Spinal cord (tissue), 10 donors: ENCODE data around the gene HEBP2. TPM values are rescaled to one million over a fixed set of nuclear protein-coding genes. Genes with fewer than 3 reads are reported as not detected.

Source experiments
- DNase-seq, 6 donors: peaks; one replicate each; pipeline versions ENCODE4 v3.0.0 to v3.0.0-alpha.2; 2013 to 2015; ENCODE audit warnings: low spot score in 6 of 6, low read depth in 4 of 6
- H3K27ac ChIP-seq: one replicate; pipeline ENCODE4 v1.5.1; 2013; ENCODE audit warnings: low read depth, low read length, control low read depth
- H3K27me3 ChIP-seq: one replicate; pipeline ENCODE4 v1.6.1; 2013; ENCODE audit warnings: low read length; ENCODE audit not compliant: control insufficient read depth, insufficient read depth
- H3K36me3 ChIP-seq: one replicate; pipeline ENCODE4 v1.6.1; 2013; ENCODE audit warnings: low read length; ENCODE audit not compliant: control insufficient read depth, insufficient read depth
- H3K4me1 ChIP-seq: one replicate; pipeline ENCODE4 v1.6.1; 2013; ENCODE audit warnings: low read length; ENCODE audit not compliant: control insufficient read depth, insufficient read depth
- H3K4me3 ChIP-seq: one replicate; pipeline ENCODE4 v1.5.1; 2013; ENCODE audit warnings: low read depth, low read length, control low read depth
- H3K9me3 ChIP-seq: one replicate; pipeline ENCODE4 v1.6.1; 2013; ENCODE audit warnings: low read length; ENCODE audit not compliant: control insufficient read depth, insufficient read depth
- WGBS: methylation state at CpG from one replicate; pipeline ENCODE4 v1.1.5; 2013; ENCODE audit warnings: missing lambda C conversion rate; ENCODE audit not compliant: insufficient coverage; 5-methylcytosine and 5-hydroxymethylcytosine counted together
- polyA plus RNA-seq, 2 donors: library from polyadenylated mRNA; unstranded; fragments of 120-200 nt; gene quantifications; one replicate each; pipeline ENCODE4 v1.2.1, GENCODE V29; 2013; ENCODE audit not compliant: insufficient read length in 2 of 2
- total RNA-seq, 2 donors: library from RNA; depleted of rRNA in 1 of 2; stranded (reverse); fragments of 120-200 nt in 1 of 2; fragments of >200 nt in 1 of 2; gene quantifications; one replicate each; pipeline versions ENCODE4 v1.2.3 to v1.2.4, GENCODE V29; 2013 to 2014
- donor health status: healthy.

Gene HEBP2
- total and polyA plus RNA-seq, 4 donors, result 5.3 to 37.4 (median 32.6) TPM

DNA sequence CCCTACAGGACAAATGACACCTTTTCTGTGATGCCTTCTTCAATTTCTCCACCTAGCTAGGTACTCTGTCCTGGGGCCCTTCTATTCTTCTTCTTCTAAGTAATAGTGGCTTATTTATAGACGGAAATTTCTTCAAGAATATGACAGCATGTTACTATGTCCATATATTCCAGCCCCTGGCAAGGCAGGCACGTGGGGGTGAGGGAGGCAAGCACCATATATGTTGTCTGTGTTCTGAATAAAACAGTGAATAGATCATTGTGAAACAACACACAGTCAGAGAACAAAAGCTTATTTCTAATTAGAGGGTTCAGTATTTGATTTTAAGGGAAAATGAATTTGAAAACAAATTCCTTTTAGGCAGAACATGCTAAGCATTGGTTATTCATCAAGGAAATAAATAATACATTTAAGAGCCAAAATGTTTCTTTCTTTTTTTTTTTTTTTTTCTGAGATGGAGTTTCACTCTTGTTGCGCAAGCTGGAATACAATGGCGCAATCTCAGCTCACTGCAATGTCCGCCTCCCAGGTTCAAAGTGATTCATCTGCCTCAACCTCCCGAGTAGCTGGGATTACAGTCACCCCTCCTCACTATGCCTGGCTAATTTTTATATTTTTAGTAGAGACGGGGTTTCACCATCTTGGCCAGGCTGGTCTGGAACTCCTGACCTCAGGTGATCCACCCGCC is 6.2 kb downstream of the HEBP2 start:
- Histone ChIP-seq H3K27me3 (no peaks in the 10 kb centered on the region), H3K27ac (no peak overlapping the region), H3K4me1 (no peaks in the 10 kb centered on the region), H3K9me3 (no peaks in the 10 kb centered on the region), H3K36me3 (peaks cover 20% of the 10 kb centered on the region), H3K4me3 (no peak overlapping the region)
- no peak for DNase-seq
- 100% methylated on average over 1 of the region's 8 CpGs for WGBS

DNA sequence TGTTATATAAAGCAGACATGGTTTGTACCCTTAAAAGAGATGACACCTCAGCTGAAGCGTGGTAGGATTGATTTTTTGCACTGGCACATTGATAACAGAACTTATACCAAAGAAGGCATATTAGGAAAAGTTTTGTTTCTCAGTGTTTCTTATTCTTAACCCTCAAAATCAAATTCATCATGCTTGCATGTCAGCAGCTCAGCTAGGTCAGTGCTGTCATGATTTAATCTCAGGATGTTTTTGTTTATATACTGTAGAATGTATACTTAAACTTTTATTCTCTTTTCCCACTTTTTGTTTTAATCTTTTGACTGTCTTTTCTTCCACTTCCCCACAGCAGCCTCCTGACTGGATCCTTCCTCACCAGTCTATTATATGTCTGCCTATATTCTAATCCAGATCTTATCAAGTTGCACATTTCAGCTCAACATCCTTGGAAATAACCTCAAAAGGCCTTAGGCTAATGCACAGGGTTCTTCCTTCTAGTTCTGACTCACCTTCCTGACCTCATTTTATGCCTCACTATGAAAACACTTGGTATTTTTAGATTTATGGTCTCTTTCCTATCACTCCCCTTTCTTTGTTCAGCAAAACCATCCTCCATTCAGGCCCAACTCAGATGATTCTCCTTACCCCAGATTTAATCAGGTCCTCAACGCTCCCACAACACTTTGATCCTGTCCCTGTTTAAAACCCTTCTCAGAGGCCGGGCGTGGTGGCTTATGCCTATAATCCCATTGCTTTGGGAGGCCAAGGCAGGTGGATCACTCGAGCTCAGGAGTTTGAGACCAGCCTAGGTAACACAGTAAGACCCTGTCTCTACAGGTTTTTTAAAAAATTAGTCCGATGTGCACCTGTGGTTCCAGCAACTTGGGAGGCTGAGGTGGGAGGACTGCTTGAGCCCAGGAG is 7.2 kb downstream of the HEBP2 start:
- no peaks in the 10 kb centered on the region for H3K4me1 ChIP-seq
- 89% methylated on average over 5 of the region's 6 CpGs for WGBS
- H3K27me3 ChIP-seq, result no peaks in the 10 kb centered on the region
- no peak for DNase-seq
- no peak overlapping the region for H3K4me3 ChIP-seq
- H3K36me3 ChIP-seq, result peaks cover 22% of the 10 kb centered on the region
- H3K9me3 ChIP-seq, result no peaks in the 10 kb centered on the region
- no peak overlapping the region for H3K27ac ChIP-seq

DNA sequence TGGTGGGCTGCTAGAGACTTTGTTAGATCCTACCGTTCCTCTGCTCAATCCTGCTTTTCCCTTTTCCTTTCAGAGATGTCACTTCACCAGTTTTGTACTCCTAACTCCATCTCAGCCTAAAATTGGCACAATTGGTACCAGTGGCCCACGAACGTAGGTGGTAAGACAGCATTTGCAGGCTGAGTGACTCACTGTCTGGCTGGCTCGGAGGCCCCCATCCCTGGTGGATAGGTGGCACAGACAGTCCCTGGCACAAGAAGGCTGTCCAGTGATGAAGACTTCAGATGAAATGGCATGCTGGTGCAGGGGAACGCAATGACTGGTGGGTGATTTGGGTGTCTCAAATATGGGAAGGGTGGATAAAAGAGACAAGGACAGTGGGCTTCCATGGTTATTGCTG is 11.1 kb downstream of the HEBP2 start:
- no peaks in the 10 kb centered on the region for H3K9me3 ChIP-seq
- no peaks in the 10 kb centered on the region for H3K4me1 ChIP-seq
- no peak for DNase-seq
- peaks cover 15% of the 10 kb centered on the region for H3K36me3 ChIP-seq
- H3K4me3 ChIP-seq, result no peak overlapping the region
- 85% methylated on average over 5 of the region's 5 CpGs for WGBS
- H3K27ac ChIP-seq, result no peak overlapping the region
- H3K27me3 ChIP-seq, result no peaks in the 10 kb centered on the region

DNA sequence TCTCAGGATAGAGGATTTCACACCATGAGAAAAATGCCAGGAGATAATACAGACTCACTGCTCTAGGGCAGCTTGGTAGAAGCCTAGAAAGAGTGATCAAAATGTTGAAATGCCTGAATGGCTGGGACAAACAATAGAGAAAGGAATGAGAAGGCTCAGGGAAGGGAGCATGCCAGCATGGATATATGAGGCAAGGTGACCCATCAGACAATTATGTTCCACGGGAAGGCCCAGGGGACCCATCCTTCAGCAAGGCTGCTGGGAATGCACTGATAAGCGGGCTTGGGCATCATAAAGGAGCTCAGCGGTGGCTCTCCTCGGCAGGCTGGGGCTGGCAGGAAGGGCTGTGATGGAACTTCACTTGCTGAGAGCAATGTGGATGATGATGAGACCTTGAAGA is 12.2 kb downstream of the HEBP2 start:
- Histone ChIP-seq H3K27ac (no peak overlapping the region), H3K36me3 (peaks cover 15% of the 10 kb centered on the region), H3K9me3 (no peaks in the 10 kb centered on the region), H3K4me1 (no peaks in the 10 kb centered on the region), H3K4me3 (no peak overlapping the region), H3K27me3 (no peaks in the 10 kb centered on the region)
- peak in 1 of 6 donors; percentile 32 for DNase-seq
- WGBS, result 85% methylated on average over 4 of the region's 4 CpGs

DNA sequence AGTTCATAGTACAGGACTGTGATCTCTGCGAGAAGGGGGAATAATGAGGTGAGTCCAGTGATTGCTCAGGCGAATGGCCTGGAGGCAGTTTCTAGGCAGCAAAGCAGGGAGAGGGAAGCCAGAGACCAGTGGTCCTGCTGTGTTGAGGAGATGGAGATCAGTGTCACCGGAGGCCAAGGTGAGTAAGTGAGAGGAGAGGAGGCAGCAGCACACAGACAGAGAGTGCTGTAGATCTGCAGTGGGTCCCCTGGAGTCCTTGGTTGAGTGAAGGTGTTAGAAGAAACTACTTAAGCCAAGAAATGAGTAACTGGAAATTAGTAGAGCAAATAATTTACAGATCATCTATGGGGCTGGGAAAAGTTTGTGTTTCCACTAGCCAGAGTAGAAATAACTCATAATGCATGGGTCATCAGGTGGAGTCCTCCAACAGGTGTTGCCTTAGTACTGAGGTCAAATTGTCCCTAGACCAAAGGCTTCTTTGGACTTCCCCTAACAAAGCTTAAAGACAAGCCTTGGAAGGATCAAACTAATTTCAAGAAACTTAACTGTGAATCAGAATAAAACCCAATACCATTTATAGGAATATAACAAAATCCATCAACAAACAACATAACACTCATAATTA is 13.6 kb downstream of the HEBP2 start:
- H3K27me3 ChIP-seq, result no peaks in the 10 kb centered on the region
- 97% methylated on average over 3 of the region's 3 CpGs for WGBS
- H3K27ac ChIP-seq, result no peak overlapping the region
- DNase-seq, result no peak
- H3K4me3 ChIP-seq, result no peak overlapping the region
- no peaks in the 10 kb centered on the region for H3K4me1 ChIP-seq
- no peaks in the 10 kb centered on the region for H3K9me3 ChIP-seq
- peaks cover 9% of the 10 kb centered on the region for H3K36me3 ChIP-seq

DNA sequence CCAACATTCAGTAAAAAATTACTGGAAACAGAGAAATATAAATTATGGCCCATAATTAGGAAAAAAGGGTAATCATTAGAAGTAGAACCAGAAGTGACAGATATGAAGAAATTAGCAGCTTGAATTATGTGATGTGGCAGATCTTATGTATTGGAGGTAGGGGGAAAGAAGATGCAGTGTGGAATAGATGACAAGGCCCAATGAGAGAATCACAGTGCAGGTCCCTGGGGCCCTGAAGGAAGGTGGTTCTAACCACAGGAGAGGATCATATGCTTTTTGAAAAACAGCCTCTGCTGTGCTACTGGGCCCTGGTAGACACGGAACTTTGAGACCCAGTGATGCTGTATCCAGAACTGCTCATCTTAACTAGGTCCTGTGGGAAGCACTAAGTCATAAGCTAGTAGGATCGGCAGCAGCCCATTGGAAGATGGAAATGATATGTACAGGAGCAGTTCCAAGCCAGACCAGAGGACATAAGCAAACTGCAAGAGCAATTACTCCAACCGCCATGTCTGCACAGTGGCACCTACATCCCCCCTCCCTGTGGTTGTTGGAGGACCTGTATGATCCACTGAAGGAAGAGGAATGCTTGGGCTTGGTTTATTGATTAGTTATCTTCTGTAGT is 14.2 kb downstream of the HEBP2 start:
- Histone ChIP-seq H3K4me1 (no peaks in the 10 kb centered on the region), H3K9me3 (no peaks in the 10 kb centered on the region), H3K27ac (no peak overlapping the region), H3K4me3 (no peak overlapping the region), H3K36me3 (peaks cover 8% of the 10 kb centered on the region), H3K27me3 (no peaks in the 10 kb centered on the region)
- DNase-seq, result no peak
- WGBS, result 100% methylated on average over 1 of the region's 3 CpGs

DNA sequence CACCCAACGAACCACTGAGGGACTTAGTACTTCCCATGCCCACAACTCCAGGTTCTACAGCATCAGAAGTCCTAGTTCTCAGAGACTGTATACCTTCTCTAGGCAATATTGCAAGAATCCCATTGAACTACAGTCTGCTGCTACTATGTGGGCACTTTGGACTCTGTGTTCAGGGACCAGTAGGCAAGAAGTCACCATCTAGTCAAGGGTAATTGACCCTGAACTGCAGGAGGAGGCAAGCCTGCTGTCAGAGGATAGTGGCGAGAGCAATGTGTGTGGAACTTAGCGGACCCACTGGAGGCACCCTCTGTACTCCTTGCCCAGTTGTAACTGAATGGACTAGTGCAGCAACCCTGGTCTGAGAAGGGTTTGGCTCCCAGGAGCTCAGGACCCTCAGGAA is 15.7 kb downstream of the HEBP2 start:
- WGBS, result 98% methylated on average over 3 of the region's 3 CpGs
- Histone ChIP-seq H3K27me3 (no peaks in the 10 kb centered on the region), H3K4me1 (no peaks in the 10 kb centered on the region), H3K9me3 (no peaks in the 10 kb centered on the region), H3K4me3 (no peak overlapping the region), H3K36me3 (peaks cover 14% of the 10 kb centered on the region), H3K27ac (no peak overlapping the region)
- DNase-seq, result no peak

DNA sequence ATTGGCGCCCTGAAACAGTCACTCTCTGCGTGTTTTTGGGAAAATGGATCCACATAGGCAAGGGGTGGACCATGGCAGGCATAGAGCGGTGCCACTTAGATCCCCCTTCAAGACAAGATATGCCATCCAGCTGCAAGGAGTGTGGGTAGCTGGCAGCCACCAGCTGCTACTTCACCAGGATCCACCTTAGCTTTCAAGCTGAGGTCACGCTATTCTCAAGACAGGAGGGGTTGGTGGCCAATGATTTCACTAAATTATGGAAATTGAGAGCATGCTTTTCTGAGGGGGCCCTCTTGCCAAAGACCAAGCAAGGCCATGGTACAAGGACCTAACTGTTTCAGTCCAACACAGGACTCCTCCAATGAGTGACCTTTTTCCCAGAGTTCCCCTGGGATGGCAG is 16.3 kb downstream of the HEBP2 start:
- Histone ChIP-seq H3K4me3 (no peak overlapping the region), H3K9me3 (no peaks in the 10 kb centered on the region), H3K27ac (no peak overlapping the region), H3K27me3 (no peaks in the 10 kb centered on the region), H3K4me1 (no peaks in the 10 kb centered on the region), H3K36me3 (peaks cover 17% of the 10 kb centered on the region)
- WGBS, result 100% methylated on average over 3 of the region's 4 CpGs
- DNase-seq, result no peak

DNA sequence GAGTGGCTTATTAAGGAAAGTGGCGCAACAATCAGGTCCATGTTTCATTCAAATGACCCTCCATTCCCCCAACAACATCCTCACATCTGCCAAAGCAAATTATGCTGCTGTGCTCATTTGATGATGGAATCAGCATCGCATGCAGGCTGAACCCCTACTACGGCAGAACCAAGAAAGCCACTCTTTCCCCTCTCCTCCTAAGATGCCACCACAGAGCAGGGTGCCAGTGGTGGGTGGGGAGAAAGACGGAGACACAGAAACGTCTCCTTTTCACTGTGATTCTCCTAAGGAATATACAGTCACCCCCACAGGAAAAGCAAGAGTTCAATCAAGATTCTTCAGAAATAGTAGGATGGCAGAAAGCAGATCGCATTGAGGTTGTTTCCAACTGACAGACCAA is 17.1 kb downstream of the HEBP2 start:
- no CpG with 5 or more reads among the region's 6 CpGs for WGBS
- Histone ChIP-seq H3K9me3 (no peaks in the 10 kb centered on the region), H3K36me3 (peaks cover 14% of the 10 kb centered on the region), H3K4me1 (no peaks in the 10 kb centered on the region), H3K27ac (no peak overlapping the region), H3K27me3 (no peaks in the 10 kb centered on the region), H3K4me3 (no peak overlapping the region)
- DNase-seq, result no peak
